Kidney epithelial cell (primary cell): ENCODE data around the gene NQO1. TPM values are rescaled to one million over a fixed set of nuclear protein-coding genes. Genes with fewer than 3 reads are reported as not detected.

Experiments
- DNase-seq: peaks from one replicate; pipeline ENCODE4 v3.0.0-alpha.2; 2010; ENCODE audit warnings: low read depth
- H3K27me3 ChIP-seq: 2 replicates; pipeline ENCODE4 v1.6.0; 2011; ENCODE audit warnings: low read length; ENCODE audit not compliant: control insufficient read depth, insufficient read depth
- H3K36me3 ChIP-seq: 2 replicates; pipeline ENCODE4 v1.5.1; 2011; ENCODE audit warnings: low read length; ENCODE audit not compliant: control insufficient read depth, insufficient read depth
- H3K4me3 ChIP-seq: 2 replicates; pipeline ENCODE4 v1.5.1; 2011; ENCODE audit warnings: low read depth, mild to moderate bottlenecking, control low read depth, low read length
- total RNA-seq: library from RNA; depleted of rRNA; stranded (reverse); fragments of >200 nt; gene quantifications from 2 replicates; pipeline ENCODE4 v1.2.3, GENCODE V29; 2015
- TF ChIP-seq, protein P1 (sequence below): IDR thresholded peaks from 2 replicates; pipeline ENCODE4 v1.5.1; 2011; ENCODE audit warnings: mild to moderate bottlenecking, moderate library complexity, low read length, control low read depth, inconsistent platforms; ENCODE audit not compliant: insufficient read depth, poor library complexity, severe bottlenecking

Gene NQO1
- total RNA-seq, 1 donor from 2014 or later = 38.7 TPM

- TF ChIP-seq, protein P1, sequence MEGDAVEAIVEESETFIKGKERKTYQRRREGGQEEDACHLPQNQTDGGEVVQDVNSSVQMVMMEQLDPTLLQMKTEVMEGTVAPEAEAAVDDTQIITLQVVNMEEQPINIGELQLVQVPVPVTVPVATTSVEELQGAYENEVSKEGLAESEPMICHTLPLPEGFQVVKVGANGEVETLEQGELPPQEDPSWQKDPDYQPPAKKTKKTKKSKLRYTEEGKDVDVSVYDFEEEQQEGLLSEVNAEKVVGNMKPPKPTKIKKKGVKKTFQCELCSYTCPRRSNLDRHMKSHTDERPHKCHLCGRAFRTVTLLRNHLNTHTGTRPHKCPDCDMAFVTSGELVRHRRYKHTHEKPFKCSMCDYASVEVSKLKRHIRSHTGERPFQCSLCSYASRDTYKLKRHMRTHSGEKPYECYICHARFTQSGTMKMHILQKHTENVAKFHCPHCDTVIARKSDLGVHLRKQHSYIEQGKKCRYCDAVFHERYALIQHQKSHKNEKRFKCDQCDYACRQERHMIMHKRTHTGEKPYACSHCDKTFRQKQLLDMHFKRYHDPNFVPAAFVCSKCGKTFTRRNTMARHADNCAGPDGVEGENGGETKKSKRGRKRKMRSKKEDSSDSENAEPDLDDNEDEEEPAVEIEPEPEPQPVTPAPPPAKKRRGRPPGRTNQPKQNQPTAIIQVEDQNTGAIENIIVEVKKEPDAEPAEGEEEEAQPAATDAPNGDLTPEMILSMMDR = no peak
- DNase-seq = no peak
- H3K4me3 ChIP-seq = no peak overlapping the region
- no peaks in the 10 kb centered on the region for H3K36me3 ChIP-seq
- no peaks in the 10 kb centered on the region for H3K27me3 ChIP-seq
Observed at GRCh38 chr16:69706256-69706974, 19.9 kb downstream of the NQO1 start.

GRCh38 chr16:69703638-69704037 lies 22.7 kb downstream of the NQO1 start:
- Histone ChIP-seq H3K36me3 (no peaks in the 10 kb centered on the region), H3K27me3 (no peaks in the 10 kb centered on the region), H3K4me3 (no peak overlapping the region)
- TF ChIP-seq, protein P1 = no peak
- DNase-seq = no peak

DNA sequence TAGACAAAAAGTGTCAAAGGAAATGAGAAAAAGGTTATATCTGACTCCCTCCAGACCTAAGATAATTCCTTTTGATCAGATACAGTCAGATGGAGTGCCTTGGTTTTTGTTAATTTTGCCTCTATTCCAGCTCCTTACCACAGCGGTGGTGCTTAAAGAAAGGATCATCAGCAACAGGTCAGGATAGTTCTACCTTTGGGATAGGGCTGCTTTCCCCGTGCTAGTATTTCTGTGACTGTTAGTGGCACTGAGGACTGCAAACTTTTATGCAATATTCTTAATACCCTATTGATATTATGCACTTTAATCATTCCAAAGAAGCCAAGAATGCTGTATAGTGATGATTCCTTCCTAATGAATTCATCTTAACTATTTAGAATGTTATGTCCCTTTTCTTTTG lies 24.5 kb downstream of the NQO1 start:
- Histone ChIP-seq H3K36me3 (no peaks in the 10 kb centered on the region), H3K27me3 (no peaks in the 10 kb centered on the region), H3K4me3 (no peak overlapping the region)
- TF ChIP-seq, protein P1 = no peak
- no peak for DNase-seq

DNA sequence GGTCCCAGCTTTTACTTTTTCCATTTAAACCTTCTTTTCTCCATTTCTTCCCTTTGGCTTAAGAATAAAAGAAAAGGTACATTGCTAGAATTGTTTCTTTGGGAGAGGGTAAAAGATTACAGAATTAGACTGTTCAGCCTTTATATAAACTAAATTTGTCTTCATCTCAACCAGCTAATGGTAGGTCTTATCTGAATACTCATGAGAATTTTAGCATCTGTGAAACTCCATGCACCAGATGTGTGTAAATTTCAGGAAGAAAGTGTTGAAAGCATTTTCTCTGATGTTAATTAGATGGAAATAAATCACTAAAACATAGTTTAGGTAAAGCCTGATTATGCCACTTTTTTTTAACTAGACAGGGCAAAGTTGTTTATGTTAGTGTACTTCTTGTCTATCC lies 24.9 kb downstream of the NQO1 start:
- no peaks in the 10 kb centered on the region for H3K36me3 ChIP-seq

DNA sequence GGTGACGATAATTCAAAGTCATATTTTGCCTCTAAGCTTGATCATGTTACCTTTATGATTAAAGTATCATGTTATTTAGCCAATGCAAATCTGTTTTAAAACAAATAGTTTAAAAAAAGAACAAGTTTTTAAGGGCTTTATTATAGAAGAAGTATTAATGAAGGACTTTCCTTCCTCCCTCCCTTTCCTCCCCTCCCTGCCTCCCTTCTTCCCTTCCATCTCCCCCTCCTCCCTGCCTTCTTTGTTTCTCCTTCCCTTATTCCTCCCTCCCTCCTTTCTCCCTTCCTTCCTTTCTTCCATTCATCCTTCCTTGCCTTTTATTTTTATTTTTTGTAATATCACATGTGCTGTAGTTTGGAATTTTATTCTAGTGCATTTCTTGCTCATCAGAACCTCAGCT lies 26.4 kb downstream of the NQO1 start:
- TF ChIP-seq, protein P1 = no peak
- H3K4me3 ChIP-seq = no peak overlapping the region
- H3K36me3 ChIP-seq = no peaks in the 10 kb centered on the region
- no peak for DNase-seq
- no peaks in the 10 kb centered on the region for H3K27me3 ChIP-seq

More for the DNA sequence above, 24.9 kb downstream of the NQO1 start:
- DNase-seq = no peak
- Histone ChIP-seq H3K27me3 (no peaks in the 10 kb centered on the region), H3K4me3 (no peak overlapping the region)
- TF ChIP-seq, protein P1 = no peak

DNA sequence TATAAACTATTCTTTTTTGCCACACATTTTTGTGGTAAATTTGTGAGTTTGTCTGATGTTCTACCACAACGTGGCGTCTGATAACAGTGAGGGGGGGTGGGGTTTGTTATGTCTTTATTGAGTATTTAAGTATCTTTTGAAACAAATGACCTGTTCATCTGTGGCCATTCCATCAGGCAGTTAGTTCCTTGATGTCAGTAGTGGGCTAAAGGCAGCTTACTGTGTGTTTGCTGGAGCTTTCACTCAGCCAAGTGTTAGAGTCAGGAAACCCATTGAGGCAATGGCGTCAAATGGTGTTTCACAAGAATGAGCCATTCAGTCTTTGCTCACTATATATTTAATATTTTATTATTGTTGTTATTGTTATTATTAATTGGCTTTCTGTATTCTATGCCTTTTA lies 28.0 kb downstream of the NQO1 start:
- no peak for DNase-seq
- Histone ChIP-seq H3K27me3 (no peaks in the 10 kb centered on the region), H3K4me3 (no peak overlapping the region), H3K36me3 (peaks cover 2% of the 10 kb centered on the region)
- TF ChIP-seq, protein P1 = no peak
